T-helper 2 cell treated with Interferon-gamma antibody and Interleukin-4, amounts not matched to agents 5 μg/mL and 100 μg/mL, for 36 hours (primary cell): ENCODE measurements around the gene JARID2.
A peak's percentile ranks its signal among the peaks of the same experiment; 100 is the strongest.

Source experiments
- DNase-seq: peaks from one replicate; pipeline ENCODE4 v3.0.0; 2021; ENCODE audit warnings: low spot score
- H3K27ac Mint-ChIP-seq: one replicate; pipeline ENCODE4 v1.8.0; 2021; ENCODE audit warnings: mild to moderate bottlenecking, mixed read lengths
- H3K27me3 Mint-ChIP-seq: one replicate; pipeline ENCODE4 v1.8.0; 2021; ENCODE audit warnings: low read depth, mixed read lengths
- H3K36me3 Mint-ChIP-seq: one replicate; pipeline ENCODE4 v1.8.0; 2021; ENCODE audit warnings: low read depth, mixed read lengths
- H3K4me1 Mint-ChIP-seq: one replicate; pipeline ENCODE4 v1.8.0; 2021; ENCODE audit warnings: low read depth, mixed read lengths
- H3K4me3 Mint-ChIP-seq: one replicate; pipeline ENCODE4 v1.8.0; 2022; ENCODE audit warnings: mild to moderate bottlenecking, moderate library complexity, mixed read lengths
- H3K9me3 Mint-ChIP-seq: one replicate; pipeline ENCODE4 v1.8.0; 2021; ENCODE audit warnings: mixed read lengths

The JARID2 gene

DNA sequence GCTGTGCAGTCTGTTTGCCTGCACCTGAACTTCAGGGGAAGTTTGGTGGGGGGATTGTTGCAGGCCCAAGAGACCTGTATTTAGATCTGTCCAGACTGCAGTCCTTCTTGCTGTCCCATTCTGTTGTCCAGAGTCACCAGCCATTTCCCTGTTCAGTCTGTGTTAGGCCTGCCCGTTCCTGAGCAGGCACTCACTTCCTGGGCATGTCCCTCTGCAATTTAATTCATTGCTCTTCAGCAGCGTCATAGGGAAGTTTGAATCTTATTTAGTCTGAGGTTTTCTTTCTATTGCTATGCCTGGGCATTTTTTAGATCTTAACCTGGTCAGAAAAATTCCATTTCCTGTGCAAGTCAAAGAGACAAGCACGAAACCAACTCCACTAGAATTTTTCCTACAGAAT is 226.8 kb downstream of the JARID2 start:
- peaks cover 35% of the 10 kb centered on the region for H3K36me3 Mint-ChIP-seq
- H3K27ac Mint-ChIP-seq: no peak overlapping the region
- no peaks in the 10 kb centered on the region for H3K27me3 Mint-ChIP-seq
- no peaks in the 10 kb centered on the region for H3K9me3 Mint-ChIP-seq
- H3K4me3 Mint-ChIP-seq: no peak overlapping the region
- peaks cover 12% of the 10 kb centered on the region for H3K4me1 Mint-ChIP-seq
- DNase-seq: no peak

DNA sequence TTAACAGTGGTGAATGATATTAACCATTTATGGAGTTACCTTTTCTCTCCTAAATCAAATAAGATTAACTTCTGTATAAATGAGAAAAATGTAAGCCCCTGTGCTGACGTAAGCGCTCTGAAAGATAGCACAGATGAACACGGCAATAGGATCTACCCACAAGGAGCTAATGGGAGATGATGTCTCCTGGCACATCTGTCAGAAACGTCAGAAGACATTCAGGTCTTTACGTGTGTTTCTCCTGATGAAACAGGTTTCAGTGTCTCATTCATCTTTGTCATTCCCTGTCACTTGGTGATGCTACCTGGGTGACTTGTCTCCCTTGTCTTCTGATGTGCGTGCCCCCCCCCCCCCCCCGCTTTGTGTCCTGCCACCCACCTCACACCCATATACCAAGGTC is 227.3 kb downstream of the JARID2 start:
- no peak overlapping the region for H3K4me3 Mint-ChIP-seq
- H3K27ac Mint-ChIP-seq: no peak overlapping the region
- H3K36me3 Mint-ChIP-seq: peaks cover 34% of the 10 kb centered on the region
- DNase-seq: no peak
- no peaks in the 10 kb centered on the region for H3K9me3 Mint-ChIP-seq
- H3K4me1 Mint-ChIP-seq: peaks cover 12% of the 10 kb centered on the region
- no peaks in the 10 kb centered on the region for H3K27me3 Mint-ChIP-seq

DNA sequence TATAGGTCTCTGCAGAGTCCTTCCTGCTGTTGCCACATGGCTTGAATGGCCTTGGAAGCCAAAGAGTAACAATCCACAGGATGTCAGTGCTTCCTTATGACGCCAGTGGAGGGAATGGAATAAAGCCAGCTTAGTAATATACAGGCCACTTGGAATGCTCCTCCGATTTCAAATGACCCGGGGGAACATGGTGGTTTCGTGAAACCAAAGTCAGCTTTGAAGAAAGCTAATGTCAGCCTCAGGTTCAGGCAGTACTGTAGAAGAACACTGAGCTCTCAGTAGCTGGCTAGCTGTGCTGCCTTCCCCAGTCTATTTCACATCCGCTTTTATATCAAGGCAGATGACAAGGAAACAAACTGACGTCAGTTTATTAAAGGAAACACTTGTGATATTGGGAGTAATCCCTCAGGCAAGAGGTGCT is 227.9 kb downstream of the JARID2 start:
- no peak overlapping the region for H3K4me3 Mint-ChIP-seq
- peaks cover 12% of the 10 kb centered on the region for H3K4me1 Mint-ChIP-seq
- no peak overlapping the region for H3K27ac Mint-ChIP-seq
- H3K9me3 Mint-ChIP-seq: no peaks in the 10 kb centered on the region
- H3K27me3 Mint-ChIP-seq: no peaks in the 10 kb centered on the region
- H3K36me3 Mint-ChIP-seq: peaks cover 28% of the 10 kb centered on the region
- no peak for DNase-seq

DNA sequence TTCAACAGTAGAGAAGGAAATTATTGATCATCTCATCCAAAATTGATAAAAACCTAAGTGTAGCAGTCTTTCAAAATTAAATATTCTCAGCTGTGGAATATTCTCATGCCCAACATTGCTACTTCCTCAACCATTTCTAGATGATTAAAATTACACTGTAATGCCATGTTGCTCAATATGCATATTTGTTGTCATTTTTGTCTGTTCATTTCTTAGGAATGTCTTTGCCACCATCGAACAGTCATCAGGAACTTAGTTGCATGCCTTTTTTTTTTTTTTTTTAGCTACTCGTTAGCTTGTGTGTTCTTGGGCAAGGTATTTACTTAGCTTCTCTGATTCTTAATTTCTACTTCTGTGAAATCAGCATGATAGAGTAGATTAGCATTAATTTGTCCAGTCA is 228.3 kb downstream of the JARID2 start:
- Mint-ChIP-seq H3K4me1 (peaks cover 12% of the 10 kb centered on the region), H3K9me3 (no peaks in the 10 kb centered on the region), H3K36me3 (peaks cover 27% of the 10 kb centered on the region), H3K27me3 (no peaks in the 10 kb centered on the region), H3K27ac (no peak overlapping the region), H3K4me3 (no peak overlapping the region)
- no peak for DNase-seq

DNA sequence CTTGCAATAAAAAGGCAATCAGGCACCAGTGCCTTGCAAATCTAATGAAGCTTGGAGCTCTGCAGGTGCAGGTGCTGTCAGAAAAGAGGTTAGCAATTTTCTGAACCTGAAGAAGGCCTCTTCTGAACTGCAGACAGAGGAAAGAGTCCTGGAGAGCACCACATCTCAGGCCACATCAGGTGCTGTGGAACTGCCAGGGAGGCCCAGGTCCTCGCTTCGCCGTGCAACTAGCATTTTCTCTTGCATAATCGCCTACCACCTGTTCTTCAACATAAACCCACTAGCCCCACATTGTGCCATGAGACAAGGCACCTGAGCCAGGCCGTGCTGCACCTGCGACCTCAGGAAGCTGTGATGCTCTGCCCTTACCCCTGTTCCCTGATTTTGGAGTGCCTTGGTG is 229.4 kb downstream of the JARID2 start:
- peaks cover 29% of the 10 kb centered on the region for H3K36me3 Mint-ChIP-seq
- no peak overlapping the region for H3K4me3 Mint-ChIP-seq
- H3K27ac Mint-ChIP-seq: no peak overlapping the region
- H3K9me3 Mint-ChIP-seq: no peaks in the 10 kb centered on the region
- no peak for DNase-seq
- no peaks in the 10 kb centered on the region for H3K27me3 Mint-ChIP-seq
- H3K4me1 Mint-ChIP-seq: peaks cover 12% of the 10 kb centered on the region

DNA sequence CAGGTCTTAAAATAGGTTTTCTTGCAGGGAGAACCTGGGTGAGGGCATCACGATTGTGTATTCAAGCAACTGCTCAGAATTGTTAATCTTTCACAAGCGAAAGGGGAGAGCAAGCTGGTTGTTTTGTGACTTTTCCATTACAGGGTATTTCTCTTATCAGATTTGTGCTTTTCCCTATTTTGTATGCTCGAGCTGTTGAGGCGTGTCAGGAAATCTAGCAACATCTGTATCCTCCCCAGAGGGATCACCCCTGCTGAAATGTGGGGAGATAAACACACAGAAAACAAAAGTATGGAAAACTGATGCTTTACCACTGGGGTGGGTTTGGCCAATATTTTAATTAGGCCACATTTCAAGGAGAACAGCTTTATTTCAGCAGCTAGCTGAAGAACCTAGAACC is 230.0 kb downstream of the JARID2 start:
- Mint-ChIP-seq H3K4me1 (peaks cover 12% of the 10 kb centered on the region), H3K27ac (no peak overlapping the region), H3K36me3 (peaks cover 29% of the 10 kb centered on the region)

DNA sequence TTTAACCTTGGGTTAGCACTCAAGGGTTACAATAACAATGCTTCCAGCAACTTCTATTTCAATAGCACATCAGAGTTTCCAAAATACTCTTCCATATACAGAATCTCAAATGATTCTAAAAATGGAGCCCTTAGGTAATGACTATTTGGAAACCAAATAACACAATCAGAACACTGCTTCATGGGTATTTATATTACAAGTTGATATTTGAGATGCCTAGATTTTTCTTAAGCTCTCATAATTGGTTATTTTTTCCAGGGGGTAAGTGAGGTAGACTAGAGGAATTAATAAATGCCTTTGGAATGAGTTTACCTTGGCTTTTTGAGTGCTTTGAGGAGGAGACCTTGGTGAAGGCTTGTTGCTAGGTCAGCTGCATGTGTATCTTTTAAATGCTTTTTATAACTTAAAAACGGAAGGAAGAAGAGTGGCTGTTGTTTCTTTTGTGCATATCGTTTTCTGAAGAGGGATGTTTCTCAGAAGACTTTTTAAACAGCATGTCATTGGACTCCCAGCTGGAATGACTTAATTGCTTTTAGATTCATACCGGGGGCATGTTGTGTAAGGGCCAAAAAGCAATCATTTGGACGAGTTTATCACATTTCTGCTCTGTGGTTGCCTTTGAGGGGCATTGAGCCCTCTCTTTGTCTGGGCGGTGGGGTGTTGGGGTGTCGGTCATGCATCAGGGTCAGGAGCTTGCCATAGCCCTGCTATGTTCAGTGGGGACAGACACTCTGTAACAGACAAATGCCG is 230.9 kb downstream of the JARID2 start:
- Mint-ChIP-seq H3K27ac (no peak overlapping the region), H3K9me3 (no peaks in the 10 kb centered on the region), H3K36me3 (peaks cover 29% of the 10 kb centered on the region), H3K4me3 (no peak overlapping the region), H3K27me3 (no peaks in the 10 kb centered on the region), H3K4me1 (peaks cover 20% of the 10 kb centered on the region)
- no peak for DNase-seq

More for the DNA sequence above, 230.0 kb downstream of the JARID2 start:
- Mint-ChIP-seq H3K27me3 (no peaks in the 10 kb centered on the region), H3K4me3 (no peak overlapping the region), H3K9me3 (no peaks in the 10 kb centered on the region)
- DNase-seq: no peak

DNA sequence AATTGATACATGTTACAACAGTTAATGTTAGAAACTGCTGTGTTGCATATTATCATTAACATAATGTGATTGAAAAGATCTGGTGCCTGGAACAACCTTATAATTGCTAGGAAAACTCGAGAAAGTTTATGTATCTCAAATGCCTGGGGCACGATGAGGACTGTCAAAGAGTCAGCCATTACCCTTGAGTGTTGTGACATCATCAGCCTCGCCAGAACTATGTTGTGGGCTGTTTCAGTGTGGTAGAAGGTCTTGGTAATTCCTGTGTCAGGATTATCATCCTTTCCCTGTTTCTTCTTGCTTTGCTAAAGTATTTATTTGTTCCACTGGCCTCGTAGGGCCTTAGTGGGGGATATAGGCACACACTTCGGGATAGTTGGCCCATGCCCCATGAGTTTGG is 231.9 kb downstream of the JARID2 start:
- peaks cover 25% of the 10 kb centered on the region for H3K36me3 Mint-ChIP-seq

DNA sequence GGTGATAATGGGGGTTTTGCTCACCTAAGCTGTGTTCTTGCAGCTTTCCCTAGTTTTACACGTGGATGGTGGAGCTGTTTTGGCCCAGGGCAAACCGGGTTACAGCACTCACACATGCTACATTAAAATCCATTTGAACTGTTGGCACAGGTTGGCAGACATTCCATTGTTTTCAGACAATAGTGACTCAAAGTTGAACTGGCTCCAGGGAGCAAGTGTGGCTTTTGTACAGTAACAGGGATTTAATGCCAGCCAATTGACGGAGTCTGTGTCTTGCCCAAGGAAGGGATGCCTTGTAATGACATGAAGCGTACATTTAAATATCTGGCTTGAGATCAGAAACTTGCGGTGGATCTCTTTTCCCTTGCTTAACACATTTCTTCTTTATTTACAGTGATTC is 233.9 kb downstream of the JARID2 start:
- Mint-ChIP-seq H3K27ac (no peak overlapping the region), H3K4me3 (no peak overlapping the region), H3K36me3 (peaks cover 17% of the 10 kb centered on the region), H3K27me3 (no peaks in the 10 kb centered on the region), H3K9me3 (no peaks in the 10 kb centered on the region), H3K4me1 (peaks cover 22% of the 10 kb centered on the region)
- no peak for DNase-seq

More for the DNA sequence above, 231.9 kb downstream of the JARID2 start:
- no peak for DNase-seq
- Mint-ChIP-seq H3K27me3 (no peaks in the 10 kb centered on the region), H3K4me1 (peaks cover 20% of the 10 kb centered on the region), H3K27ac (no peak overlapping the region), H3K4me3 (no peak overlapping the region), H3K9me3 (no peaks in the 10 kb centered on the region)

DNA sequence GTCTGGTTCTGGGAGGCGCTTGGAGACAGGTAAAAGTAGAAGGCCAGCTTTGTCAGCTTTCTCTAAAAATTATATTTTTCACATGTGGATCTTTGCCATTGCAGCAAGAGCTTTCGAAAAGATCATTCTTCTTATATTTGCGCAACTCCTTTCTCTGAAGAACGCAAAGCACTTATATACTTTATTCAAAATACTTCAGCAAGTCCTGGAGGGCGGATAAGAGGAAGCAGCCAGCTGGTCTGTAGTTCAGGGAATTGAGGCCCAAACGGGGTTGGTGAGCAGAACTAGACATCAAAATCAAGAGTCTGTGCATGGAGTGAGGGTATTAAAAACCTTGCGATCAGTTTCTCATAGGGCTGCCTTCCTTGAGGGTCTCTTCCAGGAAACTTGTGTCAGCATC is 234.7 kb downstream of the JARID2 start:
- no peak overlapping the region for H3K27ac Mint-ChIP-seq
- H3K4me3 Mint-ChIP-seq: no peak overlapping the region
- H3K27me3 Mint-ChIP-seq: no peaks in the 10 kb centered on the region
- H3K9me3 Mint-ChIP-seq: no peaks in the 10 kb centered on the region
- DNase-seq: no peak
- peaks cover 20% of the 10 kb centered on the region for H3K4me1 Mint-ChIP-seq
- H3K36me3 Mint-ChIP-seq: peaks cover 13% of the 10 kb centered on the region

DNA sequence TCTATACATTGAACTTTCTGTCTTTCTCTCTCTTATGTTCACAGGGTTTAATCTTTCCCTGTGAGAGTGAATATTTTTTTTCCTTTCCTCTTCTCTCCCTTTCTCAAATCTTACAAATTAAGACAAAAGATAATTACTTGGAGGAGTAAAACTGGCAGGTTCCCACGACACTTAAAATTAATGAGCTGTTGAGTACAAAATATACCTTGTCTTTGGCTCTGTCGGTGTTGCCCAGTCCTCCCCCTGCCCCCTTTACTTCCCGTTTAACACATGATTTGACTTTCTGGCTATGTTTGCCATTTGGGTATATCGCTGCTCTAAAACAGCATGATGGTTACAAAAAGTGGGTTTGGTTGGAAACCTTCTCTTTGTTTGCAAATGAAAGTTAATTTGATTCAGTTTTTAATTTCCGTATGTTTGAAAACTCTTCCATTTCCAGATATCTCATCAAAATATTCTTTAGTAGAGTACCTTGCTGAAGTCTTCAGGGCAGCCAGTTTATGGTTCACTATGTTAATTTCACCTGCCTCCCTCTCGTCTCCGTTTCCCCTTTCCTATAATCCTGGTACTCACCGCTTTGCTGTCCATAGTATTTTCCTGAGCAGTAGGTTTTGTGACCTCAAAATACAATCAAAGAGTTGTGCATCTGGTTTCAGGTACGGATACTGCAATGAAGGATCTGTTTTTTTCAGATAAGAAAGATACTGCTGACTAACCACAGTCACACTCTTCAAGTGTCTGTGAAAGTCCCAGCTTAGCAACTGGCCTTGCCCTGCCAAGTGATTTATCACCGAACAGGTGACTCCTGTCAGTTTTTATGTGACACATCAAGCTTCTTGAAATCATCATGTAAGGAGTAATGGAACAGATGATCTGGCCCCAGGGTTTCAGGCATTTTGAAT is 235.8 kb downstream of the JARID2 start:
- Mint-ChIP-seq H3K4me1 (peaks cover 17% of the 10 kb centered on the region), H3K27ac (no peak overlapping the region), H3K36me3 (peaks cover 9% of the 10 kb centered on the region), H3K27me3 (no peaks in the 10 kb centered on the region), H3K9me3 (no peaks in the 10 kb centered on the region), H3K4me3 (peak overlapping the region; percentile 72)
- peak; percentile 34 for DNase-seq

DNA sequence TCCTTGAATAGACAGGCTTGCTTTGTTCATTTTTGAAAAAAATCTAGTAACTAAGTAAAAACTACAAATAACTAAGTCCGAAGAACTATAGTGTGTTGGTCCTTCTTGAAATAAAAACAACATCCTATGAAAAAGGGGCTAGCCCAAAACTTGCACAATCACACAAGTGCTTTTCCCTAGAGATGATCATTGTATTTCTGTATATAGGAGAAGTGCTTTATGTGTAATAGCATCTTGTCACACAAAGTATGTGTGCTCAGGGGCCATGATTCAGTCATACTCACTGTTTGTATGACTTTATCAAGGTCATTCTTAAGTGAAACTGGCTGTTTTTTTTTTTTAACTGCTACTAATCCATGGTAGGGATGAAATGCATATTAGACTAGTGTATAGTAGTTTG is 237.2 kb downstream of the JARID2 start:
- no peak for DNase-seq
- no peak overlapping the region for H3K4me3 Mint-ChIP-seq
- peaks cover 12% of the 10 kb centered on the region for H3K36me3 Mint-ChIP-seq
- H3K9me3 Mint-ChIP-seq: no peaks in the 10 kb centered on the region
- H3K27ac Mint-ChIP-seq: no peak overlapping the region
- H3K27me3 Mint-ChIP-seq: no peaks in the 10 kb centered on the region
- H3K4me1 Mint-ChIP-seq: peaks cover 12% of the 10 kb centered on the region

DNA sequence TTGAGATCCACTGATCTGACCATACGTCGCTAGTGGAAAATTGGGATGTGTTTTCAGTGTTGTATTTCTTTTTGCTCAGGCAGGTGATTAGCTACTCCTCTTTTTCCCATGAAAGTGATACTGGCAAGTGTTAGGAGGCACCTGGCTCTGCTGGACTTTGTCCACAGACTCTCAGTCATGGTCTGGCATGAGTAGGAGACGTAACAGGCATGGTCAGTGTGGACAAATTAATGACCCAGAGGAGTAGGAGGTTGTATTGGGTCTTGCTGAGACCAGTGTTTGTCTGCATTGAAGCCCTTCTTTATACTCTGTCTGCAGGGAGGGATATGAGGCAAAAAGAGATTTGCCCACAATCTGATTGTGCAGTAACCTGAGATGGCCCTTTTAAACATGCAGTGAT is 238.3 kb downstream of the JARID2 start:
- Mint-ChIP-seq H3K36me3 (peaks cover 17% of the 10 kb centered on the region), H3K27me3 (no peaks in the 10 kb centered on the region), H3K4me3 (no peak overlapping the region), H3K4me1 (peaks cover 12% of the 10 kb centered on the region), H3K9me3 (no peaks in the 10 kb centered on the region), H3K27ac (no peak overlapping the region)
- DNase-seq: no peak

DNA sequence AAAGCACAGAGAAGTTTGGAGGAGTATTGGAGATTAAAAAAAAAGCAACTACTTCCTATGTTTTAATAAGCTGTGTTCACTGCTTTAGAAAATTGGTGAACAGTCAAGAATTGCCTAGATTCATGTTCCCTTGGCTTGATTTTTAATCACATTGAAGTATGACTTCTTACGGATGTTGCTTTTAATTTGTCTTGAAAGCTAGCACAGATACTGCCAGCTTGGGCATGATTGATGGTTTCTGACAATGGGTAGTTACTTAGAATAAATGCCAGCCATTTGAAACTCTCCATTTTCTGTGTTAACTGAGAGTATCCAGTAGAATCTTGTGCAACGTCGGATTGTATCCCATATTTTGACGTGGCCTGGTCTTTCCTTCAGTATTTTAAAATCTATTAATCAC is 239.0 kb downstream of the JARID2 start:
- Mint-ChIP-seq H3K4me3 (no peak overlapping the region), H3K27me3 (no peaks in the 10 kb centered on the region), H3K27ac (no peak overlapping the region), H3K4me1 (peaks cover 14% of the 10 kb centered on the region), H3K9me3 (no peaks in the 10 kb centered on the region), H3K36me3 (peaks cover 17% of the 10 kb centered on the region)
- no peak for DNase-seq
